ENCODE measurements around the gene PHEX. TPM values are rescaled to one million over a fixed set of nuclear protein-coding genes. Genes with fewer than 3 reads are reported as not detected.

PHEX gene
- total and polyA plus RNA-seq, 7 donors, result 0.16 to 0.83 (median 0.71) TPM; not detected in 2

GRCh38 chrX:22012051-22012450 is 20.1 kb upstream of the PHEX start:
- WGBS, 2 donors, result 21 to 48% methylated on average over 5 of the region's 5 CpGs
- H3K36me3 ChIP-seq, result no peaks in the 10 kb centered on the region

GRCh38 chrX:22012931-22013330 is 19.2 kb upstream of the PHEX start:
- Histone ChIP-seq H3K4me3 (no peak overlapping the region), H3K4me1 (no peaks in the 10 kb centered on the region), H3K9me3 (no peaks in the 10 kb centered on the region), H3K36me3 (no peaks in the 10 kb centered on the region), H3K27me3 (peaks cover 0 to 3% (median 0%) of the 10 kb centered on the region in 3 donors), H3K27ac (no peak overlapping the region)
- intact Hi-C loops (cut with DNase I), result no loop called here
- DNase-seq, result no peak
- WGBS, 2 donors, result 87 to 94% methylated on average over 7 of the region's 7 CpGs
- TF ChIP-seq CTCF (IDR thresholded peaks at IDR 0.05) (no peak), POLR2A (IDR thresholded peaks at IDR 0.05) (no peak), POLR2AphosphoS5 (IDR thresholded peaks at IDR 0.05) (no peak), EP300 (IDR thresholded peaks at IDR 0.05) (no peak)

More at GRCh38 chrX:22012051-22012450, 20.1 kb upstream of the PHEX start:
- DNase-seq, result no peak
- Histone ChIP-seq H3K27ac (no peak overlapping the region), H3K4me1 (no peaks in the 10 kb centered on the region), H3K4me3 (no peak overlapping the region), H3K9me3 (no peaks in the 10 kb centered on the region), H3K27me3 (peaks cover 0 to 3% (median 0%) of the 10 kb centered on the region in 3 donors)
- intact Hi-C loops (cut with DNase I), result no loop called here
- TF ChIP-seq CTCF (IDR thresholded peaks at IDR 0.05) (no peak), POLR2AphosphoS5 (IDR thresholded peaks at IDR 0.05) (no peak), EP300 (IDR thresholded peaks at IDR 0.05) (no peak), POLR2A (IDR thresholded peaks at IDR 0.05) (no peak)

GRCh38 chrX:22015139-22015750 is 16.9 kb upstream of the PHEX start:
- TF ChIP-seq POLR2AphosphoS5 (IDR thresholded peaks at IDR 0.05) (no peak), POLR2A (IDR thresholded peaks at IDR 0.05) (no peak), CTCF (IDR thresholded peaks at IDR 0.05) (no peak), EP300 (IDR thresholded peaks at IDR 0.05) (no peak)
- Histone ChIP-seq H3K27me3 (no peaks in the 10 kb centered on the region), H3K9me3 (no peaks in the 10 kb centered on the region), H3K36me3 (no peaks in the 10 kb centered on the region), H3K4me3 (no peak overlapping the region), H3K27ac (no peak overlapping the region), H3K4me1 (no peaks in the 10 kb centered on the region)
- no peak for DNase-seq
- intact Hi-C loops (cut with DNase I), result no loop called here
- 26 to 62% methylated on average over 9 of the region's 9 CpGs for WGBS, 2 donors

GRCh38 chrX:22021751-22022324 is 10.3 kb upstream of the PHEX start:
- intact Hi-C loops (cut with DNase I), result no loop called here
- no peak overlapping the region for H3K4me3 ChIP-seq
- H3K36me3 ChIP-seq, result no peaks in the 10 kb centered on the region
- no peaks in the 10 kb centered on the region for H3K9me3 ChIP-seq
- H3K27ac ChIP-seq, result no peak overlapping the region
- no peaks in the 10 kb centered on the region for H3K4me1 ChIP-seq
- no peak for TF ChIP-seq POLR2A (IDR thresholded peaks at IDR 0.05)
- no peak for TF ChIP-seq CTCF (IDR thresholded peaks at IDR 0.05)
- no peak for TF ChIP-seq POLR2AphosphoS5 (IDR thresholded peaks at IDR 0.05)
- TF ChIP-seq EP300 (IDR thresholded peaks at IDR 0.05), result no peak
- DNase-seq, result no peak
- WGBS, 2 donors, result 79 to 83% methylated on average over 10 of the region's 10 CpGs
- H3K27me3 ChIP-seq, result no peaks in the 10 kb centered on the region

All from sigmoid colon (tissue), 7 donors.